Testis (tissue), 3 donors: ENCODE data around the gene RAB36. TPM values are rescaled to one million over a fixed set of nuclear protein-coding genes. Genes with fewer than 3 reads are reported as not detected.

Experiments
- DNase-seq: peaks from one replicate; pipeline ENCODE4 v3.0.0-alpha.2; 2019
- H3K27ac ChIP-seq, 2 donors: fragments of 200-600 bp; sonication (generic); one replicate each; pipeline ENCODE4 v1.5.1; 2019
- H3K27me3 ChIP-seq: fragments of 200-600 bp; sonication (generic); one replicate; pipeline ENCODE4 v1.5.1; 2019
- H3K36me3 ChIP-seq: fragments of 200-600 bp; sonication (generic); one replicate; pipeline ENCODE4 v1.5.1; 2017; ENCODE audit warnings: low read depth; ENCODE audit errors: missing control alignments
- H3K4me1 ChIP-seq: fragments of 200-600 bp; sonication (generic); one replicate; pipeline ENCODE4 v1.5.1; 2019
- H3K4me3 ChIP-seq, 2 donors: fragments of 200-600 bp; sonication (generic); one replicate each; pipeline ENCODE4 v1.5.1; 2017 to 2019
- H3K9me3 ChIP-seq: fragments of 200-600 bp; sonication (generic); one replicate; pipeline ENCODE4 v1.5.1; 2017
- POLR2A ChIP-seq: fragments of 450-650 bp; IDR thresholded peaks from one replicate; pipeline ENCODE4 v1.6.1; 2017; ENCODE audit warnings: antibody characterized with exemption, mild to moderate bottlenecking, moderate library complexity
- WGBS, 2 donors: methylation state at CpG; one replicate each; pipeline ENCODE4 v1.1.5; 2018; 5-methylcytosine and 5-hydroxymethylcytosine counted together
- intact Hi-C: fragments of 100-400 bp; cut with DNase I; formaldehyde crosslinking; loops from one replicate; pipeline ENCODE4 v1.15.1; 2023; ENCODE audit warnings: low total_unique reads
- polyA plus RNA-seq: library from polyadenylated mRNA; stranded (reverse); fragments of 350-450 nt; fragmentation: Illumina TruSeq; extraction: RNeasy Lipid Tissue Mini Kit (QIAGEN cat#74804); gene quantifications from one replicate; pipeline ENCODE4 v1.2.3, GENCODE V29; 2014; ENCODE audit warnings: low read depth, low replicate concordance; ENCODE audit not compliant: insufficient read depth
- total RNA-seq, 2 donors: library from RNA; depleted of rRNA; stranded (reverse); fragments of >200 nt; gene quantifications; one replicate each; pipeline ENCODE4 v1.2.3, GENCODE V29; 2016
- TF ChIP-seq, protein P1 (sequence below), 3 experiments: fragments of 450-650 bp in 2 of 3; fragments of 200-600 bp in 1 of 3; sonication (generic) in 1 of 3; IDR thresholded peaks; one replicate each; pipeline ENCODE4 v1.5.1; 2016 to 2019; ENCODE audit warnings: antibody characterized with exemption in 3 of 3, mild to moderate bottlenecking in 2 of 3, moderate library complexity in 1 of 3

The RAB36 gene
- total and polyA plus RNA-seq, 3 donors from 2014 or later: 7.4 to 11.1 (median 7.5) TPM

DNA sequence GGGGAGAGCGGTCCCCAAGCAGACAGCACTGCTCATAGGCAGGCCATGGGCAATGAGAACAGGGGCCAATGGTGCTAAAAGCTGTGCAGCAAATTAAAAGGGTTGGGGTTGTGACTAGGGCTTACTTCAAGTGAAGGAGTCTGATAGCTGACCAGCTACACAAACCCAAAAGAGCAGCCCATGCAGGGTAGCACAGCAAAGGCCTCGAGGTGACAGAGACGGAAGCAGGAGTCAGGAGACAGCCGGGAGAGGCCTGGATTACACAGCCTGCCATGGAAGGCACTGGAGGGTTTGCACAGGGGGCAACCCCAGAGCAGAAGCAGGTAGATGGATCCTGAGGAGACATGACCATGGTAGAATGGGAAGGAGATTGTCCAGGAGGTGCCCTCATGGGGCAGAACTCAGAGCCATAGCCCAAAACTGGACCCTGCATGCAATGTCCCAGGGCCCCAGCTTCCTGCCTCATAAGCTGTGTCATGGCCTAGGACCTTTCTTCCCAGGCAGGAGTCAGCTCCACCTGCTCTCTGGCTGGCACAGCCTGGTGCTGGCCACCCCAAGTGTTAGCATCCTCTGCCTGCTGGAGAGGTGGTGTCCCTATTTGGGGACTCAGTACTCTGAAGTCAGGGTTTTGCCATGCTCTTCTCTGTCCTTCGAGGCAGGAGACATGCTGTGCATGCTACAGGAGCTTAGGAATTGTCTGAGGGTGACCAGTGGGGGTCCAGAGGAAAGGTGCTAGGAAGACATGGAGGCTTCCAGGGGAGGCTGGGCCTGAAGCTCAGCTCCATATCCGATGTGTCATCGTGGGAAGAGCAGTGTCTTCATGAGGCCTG, 36.8 kb upstream of the RAB36 start:
- H3K27me3 ChIP-seq: no peaks in the 10 kb centered on the region
- intact Hi-C loops: no loop called here
- H3K36me3 ChIP-seq: no peaks in the 10 kb centered on the region
- TF ChIP-seq POLR2A: no peak
- TF ChIP-seq, protein P1, sequence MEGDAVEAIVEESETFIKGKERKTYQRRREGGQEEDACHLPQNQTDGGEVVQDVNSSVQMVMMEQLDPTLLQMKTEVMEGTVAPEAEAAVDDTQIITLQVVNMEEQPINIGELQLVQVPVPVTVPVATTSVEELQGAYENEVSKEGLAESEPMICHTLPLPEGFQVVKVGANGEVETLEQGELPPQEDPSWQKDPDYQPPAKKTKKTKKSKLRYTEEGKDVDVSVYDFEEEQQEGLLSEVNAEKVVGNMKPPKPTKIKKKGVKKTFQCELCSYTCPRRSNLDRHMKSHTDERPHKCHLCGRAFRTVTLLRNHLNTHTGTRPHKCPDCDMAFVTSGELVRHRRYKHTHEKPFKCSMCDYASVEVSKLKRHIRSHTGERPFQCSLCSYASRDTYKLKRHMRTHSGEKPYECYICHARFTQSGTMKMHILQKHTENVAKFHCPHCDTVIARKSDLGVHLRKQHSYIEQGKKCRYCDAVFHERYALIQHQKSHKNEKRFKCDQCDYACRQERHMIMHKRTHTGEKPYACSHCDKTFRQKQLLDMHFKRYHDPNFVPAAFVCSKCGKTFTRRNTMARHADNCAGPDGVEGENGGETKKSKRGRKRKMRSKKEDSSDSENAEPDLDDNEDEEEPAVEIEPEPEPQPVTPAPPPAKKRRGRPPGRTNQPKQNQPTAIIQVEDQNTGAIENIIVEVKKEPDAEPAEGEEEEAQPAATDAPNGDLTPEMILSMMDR (IDR thresholded peaks at IDR 0.05): no peak
- no peak for DNase-seq
- H3K27ac ChIP-seq: no peak overlapping the region
- no peaks in the 10 kb centered on the region for H3K9me3 ChIP-seq
- 97 to 99% methylated on average over 6 to 7 of the region's 7 CpGs for WGBS, 2 donors
- no peaks in the 10 kb centered on the region for H3K4me1 ChIP-seq
- H3K4me3 ChIP-seq: no peak overlapping the region

DNA sequence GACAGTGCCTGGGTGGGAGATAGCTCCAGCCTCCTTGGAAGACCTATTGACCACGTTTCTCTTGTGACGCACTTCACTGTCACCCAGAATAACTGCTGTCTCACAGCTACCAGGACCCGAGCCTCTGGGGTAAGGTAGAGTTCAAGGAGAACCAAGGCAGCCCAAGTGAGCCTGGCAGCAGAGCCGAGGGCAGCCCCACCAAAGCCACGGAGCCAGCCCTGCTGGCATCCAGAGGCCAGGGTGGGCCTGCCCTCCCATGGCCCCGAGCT, 36.3 kb upstream of the RAB36 start:
- Histone ChIP-seq H3K27me3 (no peaks in the 10 kb centered on the region), H3K27ac (no peak overlapping the region), H3K9me3 (no peaks in the 10 kb centered on the region), H3K36me3 (no peaks in the 10 kb centered on the region), H3K4me3 (no peak overlapping the region), H3K4me1 (no peaks in the 10 kb centered on the region)
- TF ChIP-seq, protein P1 (IDR thresholded peaks at IDR 0.05): no peak
- TF ChIP-seq POLR2A: no peak
- intact Hi-C loops: no loop called here
- DNase-seq: no peak
- WGBS, 2 donors: 89 to 100% methylated on average over 5 to 6 of the region's 6 CpGs

DNA sequence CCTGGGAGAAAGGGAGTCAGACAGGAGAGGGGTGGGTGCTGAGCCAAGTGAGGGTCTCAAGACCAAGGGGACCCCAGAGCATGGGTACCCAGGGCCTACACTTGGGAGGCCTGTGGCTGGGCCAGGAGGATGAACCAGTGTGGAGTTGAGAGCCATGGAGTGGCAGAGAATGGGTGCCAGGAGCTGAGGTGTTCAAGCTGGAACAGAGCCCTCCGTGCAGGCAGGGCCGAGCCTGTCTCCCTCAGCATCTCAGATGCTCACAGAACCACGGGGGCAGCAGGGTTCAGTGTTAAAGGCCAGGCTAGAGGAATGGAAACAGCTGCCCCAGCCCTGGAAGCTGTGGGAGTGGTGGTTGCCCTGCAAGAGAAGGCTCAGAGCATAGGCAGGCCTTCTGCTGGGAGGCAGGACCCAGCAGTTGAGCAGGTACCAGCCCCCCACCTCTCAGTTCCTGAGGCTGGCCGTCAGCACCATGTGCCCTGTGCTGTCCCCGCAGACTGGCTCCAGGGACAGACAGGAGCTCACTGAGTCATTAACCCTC, 35.8 kb upstream of the RAB36 start:
- Histone ChIP-seq H3K4me3 (no peak overlapping the region), H3K4me1 (no peaks in the 10 kb centered on the region), H3K9me3 (no peaks in the 10 kb centered on the region), H3K27ac (no peak overlapping the region), H3K27me3 (no peaks in the 10 kb centered on the region), H3K36me3 (no peaks in the 10 kb centered on the region)
- TF ChIP-seq, protein P1 (IDR thresholded peaks at IDR 0.05): no peak
- TF ChIP-seq POLR2A: no peak
- no peak for DNase-seq
- intact Hi-C loops: no loop called here
- 86 to 87% methylated on average over 5 of the region's 5 CpGs for WGBS, 2 donors

DNA sequence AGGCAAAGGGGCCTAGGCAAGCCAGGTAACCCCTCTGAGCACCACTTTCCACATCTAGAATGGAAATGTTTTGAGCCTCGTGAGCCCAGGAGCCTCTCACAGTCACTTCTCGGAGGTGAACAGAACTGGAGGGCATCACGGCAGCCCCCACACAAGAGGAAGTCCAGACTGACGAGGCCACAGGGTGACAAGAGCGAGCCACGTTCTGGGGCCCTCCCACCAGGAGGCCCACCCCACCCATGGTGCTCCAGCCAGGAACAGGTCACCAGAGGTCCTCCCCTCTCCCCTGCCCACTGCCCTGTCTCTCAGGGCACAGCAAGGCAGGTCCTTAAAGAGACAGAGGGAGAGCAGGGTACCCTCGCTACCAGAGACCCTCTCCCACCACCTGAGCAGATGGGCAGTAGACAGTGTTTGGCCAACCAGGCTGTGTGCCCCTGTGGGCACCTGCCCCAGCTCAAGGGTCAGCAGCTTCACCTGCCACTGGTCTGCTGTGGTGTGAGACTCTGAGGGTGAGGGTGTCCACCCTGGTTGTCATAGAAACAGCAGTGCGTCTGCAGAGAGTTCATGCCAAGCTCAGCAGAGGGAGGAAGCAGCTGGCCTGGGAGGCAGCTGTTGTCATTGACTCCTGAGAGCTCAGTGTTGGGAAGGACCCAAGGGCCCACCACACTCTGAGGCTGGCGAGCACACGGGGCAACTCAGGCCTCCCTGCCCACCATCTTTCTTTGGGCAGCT, 34.9 kb upstream of the RAB36 start:
- Histone ChIP-seq H3K9me3 (no peaks in the 10 kb centered on the region), H3K4me1 (no peaks in the 10 kb centered on the region), H3K36me3 (no peaks in the 10 kb centered on the region), H3K27me3 (no peaks in the 10 kb centered on the region), H3K27ac (no peak overlapping the region), H3K4me3 (no peak overlapping the region)
- TF ChIP-seq, protein P1 (IDR thresholded peaks at IDR 0.05): no peak
- TF ChIP-seq POLR2A: no peak
- no peak for DNase-seq
- intact Hi-C loops: no loop called here
- WGBS, 2 donors: 84 to 100% methylated on average over 1 to 10 of the region's 10 CpGs
